Coronary artery (tissue), 2 donors: ENCODE measurements around the gene FREY1.

Experiments
- DNase-seq: peaks from one replicate; pipeline ENCODE4 v3.0.0-alpha.2; 2017; ENCODE audit warnings: low spot score
- H3K27ac ChIP-seq, 2 donors: fragments of 200-600 bp; sonication (generic); one replicate each; pipeline ENCODE4 v1.5.1; 2016 to 2019
- H3K4me3 ChIP-seq: fragments of 200-600 bp; sonication (generic); 2 replicates; pipeline ENCODE4 v1.5.1; 2016; ENCODE audit warnings: mild to moderate bottlenecking, moderate library complexity
- TF ChIP-seq, protein P1 (sequence below): fragments of 200-600 bp; sonication (generic); IDR thresholded peaks from one replicate; pipeline ENCODE4 v1.5.1; 2019; ENCODE audit warnings: antibody characterized with exemption

Gene FREY1

GRCh38 chr11:45857961-45858474 is 49.1 kb downstream of the FREY1 start:
- TF ChIP-seq, protein P1, sequence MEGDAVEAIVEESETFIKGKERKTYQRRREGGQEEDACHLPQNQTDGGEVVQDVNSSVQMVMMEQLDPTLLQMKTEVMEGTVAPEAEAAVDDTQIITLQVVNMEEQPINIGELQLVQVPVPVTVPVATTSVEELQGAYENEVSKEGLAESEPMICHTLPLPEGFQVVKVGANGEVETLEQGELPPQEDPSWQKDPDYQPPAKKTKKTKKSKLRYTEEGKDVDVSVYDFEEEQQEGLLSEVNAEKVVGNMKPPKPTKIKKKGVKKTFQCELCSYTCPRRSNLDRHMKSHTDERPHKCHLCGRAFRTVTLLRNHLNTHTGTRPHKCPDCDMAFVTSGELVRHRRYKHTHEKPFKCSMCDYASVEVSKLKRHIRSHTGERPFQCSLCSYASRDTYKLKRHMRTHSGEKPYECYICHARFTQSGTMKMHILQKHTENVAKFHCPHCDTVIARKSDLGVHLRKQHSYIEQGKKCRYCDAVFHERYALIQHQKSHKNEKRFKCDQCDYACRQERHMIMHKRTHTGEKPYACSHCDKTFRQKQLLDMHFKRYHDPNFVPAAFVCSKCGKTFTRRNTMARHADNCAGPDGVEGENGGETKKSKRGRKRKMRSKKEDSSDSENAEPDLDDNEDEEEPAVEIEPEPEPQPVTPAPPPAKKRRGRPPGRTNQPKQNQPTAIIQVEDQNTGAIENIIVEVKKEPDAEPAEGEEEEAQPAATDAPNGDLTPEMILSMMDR = no peak
- peak overlapping the region; percentile 75 to 88 for H3K27ac ChIP-seq
- DNase-seq = no peak
- H3K4me3 ChIP-seq = no peak overlapping the region
